Keratinocyte (primary cell): ENCODE data around the gene ATMIN. TPM values are rescaled to one million over a fixed set of nuclear protein-coding genes. Genes with fewer than 3 reads are reported as not detected.

Experiments used
- DNase-seq: peaks from one replicate; pipeline ENCODE4 v3.0.0-alpha.2; 2011; ENCODE audit warnings: low read depth, missing footprints, low spot score
- FAIRE-seq: peaks from 2 replicates; lab custom pipeline; 2011; peaks lifted over from hg19 to GRCh38; lab: Jason Lieb, UNC
- H2AFZ ChIP-seq: 2 replicates; pipeline ENCODE4 v1.6.0; 2012; ENCODE audit warnings: low read length, control low read depth, inconsistent platforms; ENCODE audit not compliant: control insufficient read depth
- H3K27ac ChIP-seq: 2 replicates; pipeline ENCODE4 v1.5.1; 2011; ENCODE audit warnings: low read length; ENCODE audit not compliant: control insufficient read depth, insufficient read depth
- H3K27me3 ChIP-seq: 3 replicates; pipeline ENCODE4 v1.6.0; 2011; ENCODE audit warnings: low read length; ENCODE audit not compliant: control insufficient read depth, insufficient read depth; ENCODE audit errors: extremely low read depth
- H3K36me3 ChIP-seq, 2 experiments: 2 replicates in 1 of 2; 3 replicates in 1 of 2; pipeline ENCODE4 v1.5.1; 2011; ENCODE audit warnings: low read length in 2 of 2, mild to moderate bottlenecking in 1 of 2; ENCODE audit not compliant: control insufficient read depth in 2 of 2, insufficient read depth in 2 of 2; ENCODE audit errors: extremely low read depth in 1 of 2
- H3K4me1 ChIP-seq: 3 replicates; pipeline ENCODE4 v1.5.1; 2011; ENCODE audit warnings: low read length; ENCODE audit not compliant: control insufficient read depth, insufficient read depth; ENCODE audit errors: extremely low read depth
- H3K4me2 ChIP-seq: 3 replicates; pipeline ENCODE4 v1.6.0; 2011; ENCODE audit warnings: low read depth, low read length; ENCODE audit not compliant: control insufficient read depth, insufficient read depth; ENCODE audit errors: extremely low read depth
- H3K4me3 ChIP-seq, 3 experiments: fragments of 200-600 bp in 1 of 3; sonication (generic) in 1 of 3; 2 replicates in 2 of 3; 3 replicates in 1 of 3; pipeline ENCODE4 v1.5.1; 2011 to 2016; ENCODE audit warnings: low read length in 3 of 3, mild to moderate bottlenecking in 3 of 3, control low read depth in 2 of 3, inconsistent platforms in 1 of 3, low read depth in 1 of 3, mixed read lengths in 1 of 3, mixed run types in 1 of 3, moderate library complexity in 1 of 3; ENCODE audit not compliant: control insufficient read depth in 2 of 3, insufficient read depth in 2 of 3; ENCODE audit errors: extremely low read depth in 1 of 3
- H3K79me2 ChIP-seq: 2 replicates; pipeline ENCODE4 v1.6.0; 2012; ENCODE audit warnings: low read length; ENCODE audit not compliant: control insufficient read depth, insufficient read depth
- H3K9ac ChIP-seq: 3 replicates; pipeline ENCODE4 v1.6.0; 2011; ENCODE audit warnings: low read length; ENCODE audit not compliant: control insufficient read depth, insufficient read depth; ENCODE audit errors: extremely low read depth
- H3K9me1 ChIP-seq: 3 replicates; pipeline ENCODE4 v1.6.0; 2011; ENCODE audit warnings: low read length; ENCODE audit not compliant: control insufficient read depth, insufficient read depth; ENCODE audit errors: extremely low read depth
- H3K9me3 ChIP-seq: 2 replicates; pipeline ENCODE4 v1.5.1; 2012; ENCODE audit warnings: low read depth, low read length; ENCODE audit not compliant: control insufficient read depth
- H4K20me1 ChIP-seq: 3 replicates; pipeline ENCODE4 v1.6.0; 2011; ENCODE audit warnings: low read length; ENCODE audit not compliant: control insufficient read depth, insufficient read depth; ENCODE audit errors: extremely low read depth
- EZH2 ChIP-seq: IDR thresholded peaks from one replicate; pipeline ENCODE4 v1.6.1; 2012; ENCODE audit warnings: inconsistent platforms, mild to moderate bottlenecking, low read length, moderate library complexity
- dilution Hi-C: fragments of 300-500 bp; cut with MboI; formaldehyde crosslinking; loops from one replicate; pipeline ENCODE4 v1.7.0; 2020; ENCODE audit warnings: low sequenced_read_pairs; ENCODE audit not compliant: extremely low pct_ligation_motif_present
- polyA plus RNA-seq, 5 experiments: library from polyadenylated mRNA; depleted of rRNA in 3 of 5; stranded (reverse) in 3 of 5; stranded (forward) in 1 of 5; unstranded in 1 of 5; fragments of >200 nt; gene quantifications; 1 replicate in 1 of 5; 2 replicates in 3 of 5; 3 replicates in 1 of 5; pipeline versions ENCODE4 v1.2.1 to v1.2.3, GENCODE V29; 2011 to 2012; ENCODE audit warnings: missing spikeins in 2 of 5, low read depth in 1 of 5, low replicate concordance in 1 of 5
- TF ChIP-seq, protein P1 (sequence below), 3 experiments: IDR thresholded peaks in 1 of 3; conservative IDR thresholded peaks in 1 of 3; optimal IDR thresholded peaks in 1 of 3; 2 replicates in 2 of 3; 3 replicates in 1 of 3; pipeline versions ENCODE3 to v1.5.1; 2011; ENCODE audit warnings: low read length in 3 of 3, mild to moderate bottlenecking in 3 of 3, moderate library complexity in 2 of 3, control low read depth in 1 of 3, inconsistent platforms in 1 of 3; ENCODE audit not compliant: insufficient read depth in 2 of 3; ENCODE audit errors: extremely low read depth in 1 of 3

ATMIN gene
- polyA plus RNA-seq, 1 donor (not counting 4 experiments of a cell fraction or from before 2014, with no cell fraction given) = 31.2 TPM

DNA sequence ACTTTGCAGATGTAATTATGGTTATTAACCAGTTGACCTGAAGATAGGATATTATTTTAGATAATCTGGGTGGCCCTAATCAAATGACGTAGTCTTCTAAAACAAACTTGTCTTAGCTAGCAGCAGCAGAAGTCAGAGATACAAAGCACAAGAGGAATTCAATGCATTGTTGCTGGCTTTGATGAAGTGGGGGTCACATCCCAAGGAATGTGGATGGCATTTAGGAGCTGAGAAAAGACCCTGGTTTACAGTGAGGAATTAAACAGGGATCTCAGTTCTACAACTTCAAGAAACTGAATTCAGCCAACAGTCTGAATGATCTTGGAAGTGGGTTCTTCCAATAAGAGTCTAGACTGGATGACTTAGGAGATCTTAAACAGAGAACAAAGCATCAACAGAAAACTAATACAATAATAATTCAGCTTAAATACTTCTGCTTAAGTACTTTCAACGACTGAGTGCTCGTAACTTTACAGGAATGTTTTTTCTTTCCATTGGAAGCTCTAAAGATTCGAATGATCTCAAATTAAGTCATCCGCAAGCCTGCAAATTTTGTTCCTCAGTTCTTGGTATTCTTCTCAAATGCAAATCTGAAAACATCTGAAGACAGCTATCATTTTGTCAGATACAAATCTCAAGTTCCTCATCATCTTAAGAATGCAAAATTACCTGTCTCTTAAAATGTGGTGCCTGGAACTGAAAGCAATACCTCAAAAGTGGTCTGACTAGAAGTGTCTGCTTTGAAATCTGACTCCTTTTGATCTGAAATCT is 38.1 kb downstream of the ATMIN start:
- Histone ChIP-seq H3K9me1 (no peaks in the 10 kb centered on the region), H2AFZ (no peak overlapping the region), H3K4me2 (no peak overlapping the region), H4K20me1 (no peaks in the 10 kb centered on the region), H3K27ac (no peak overlapping the region), H3K27me3 (no peaks in the 10 kb centered on the region), H3K4me3 (no peak overlapping the region), H3K9ac (no peak overlapping the region), H3K9me3 (no peaks in the 10 kb centered on the region), H3K4me1 (peaks cover 15% of the 10 kb centered on the region), H3K36me3 (no peaks in the 10 kb centered on the region), H3K79me2 (no peaks in the 10 kb centered on the region)
- dilution Hi-C loops = no loop called here
- FAIRE-seq (no peak), DNase-seq (no peak)
- TF ChIP-seq, protein P1, sequence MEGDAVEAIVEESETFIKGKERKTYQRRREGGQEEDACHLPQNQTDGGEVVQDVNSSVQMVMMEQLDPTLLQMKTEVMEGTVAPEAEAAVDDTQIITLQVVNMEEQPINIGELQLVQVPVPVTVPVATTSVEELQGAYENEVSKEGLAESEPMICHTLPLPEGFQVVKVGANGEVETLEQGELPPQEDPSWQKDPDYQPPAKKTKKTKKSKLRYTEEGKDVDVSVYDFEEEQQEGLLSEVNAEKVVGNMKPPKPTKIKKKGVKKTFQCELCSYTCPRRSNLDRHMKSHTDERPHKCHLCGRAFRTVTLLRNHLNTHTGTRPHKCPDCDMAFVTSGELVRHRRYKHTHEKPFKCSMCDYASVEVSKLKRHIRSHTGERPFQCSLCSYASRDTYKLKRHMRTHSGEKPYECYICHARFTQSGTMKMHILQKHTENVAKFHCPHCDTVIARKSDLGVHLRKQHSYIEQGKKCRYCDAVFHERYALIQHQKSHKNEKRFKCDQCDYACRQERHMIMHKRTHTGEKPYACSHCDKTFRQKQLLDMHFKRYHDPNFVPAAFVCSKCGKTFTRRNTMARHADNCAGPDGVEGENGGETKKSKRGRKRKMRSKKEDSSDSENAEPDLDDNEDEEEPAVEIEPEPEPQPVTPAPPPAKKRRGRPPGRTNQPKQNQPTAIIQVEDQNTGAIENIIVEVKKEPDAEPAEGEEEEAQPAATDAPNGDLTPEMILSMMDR (optimal IDR thresholded peaks at IDR 0.05 in 1 of 3, IDR thresholded peaks at IDR 0.05 in 1 of 3, conservative IDR thresholded peaks at IDR 0.05 in 1 of 3; ENCODE audit: extremely low read depth in 1 of 3, insufficient read depth in 2 of 3, low read length in 3 of 3) = no peak
- no peak for TF ChIP-seq EZH2

- peak overlapping the region; percentile 60 to 95 (median 85) for H3K4me3 ChIP-seq
- H3K79me2 ChIP-seq = no peaks in the 10 kb centered on the region
- no peaks in the 10 kb centered on the region for H3K27me3 ChIP-seq
- FAIRE-seq (peak; percentile 44), DNase-seq (peak; percentile 35)
- dilution Hi-C loops = no loop called here
- peaks cover 14% of the 10 kb centered on the region for H3K4me1 ChIP-seq
- no peaks in the 10 kb centered on the region for H3K36me3 ChIP-seq
- no peaks in the 10 kb centered on the region for H3K9me3 ChIP-seq
- peak overlapping the region; percentile 88 for H2AFZ ChIP-seq
- no peaks in the 10 kb centered on the region for H4K20me1 ChIP-seq
- TF ChIP-seq, protein P1 (optimal IDR thresholded peaks at IDR 0.05 in 1 of 3, IDR thresholded peaks at IDR 0.05 in 1 of 3, conservative IDR thresholded peaks at IDR 0.05 in 1 of 3; ENCODE audit: extremely low read depth in 1 of 3, insufficient read depth in 2 of 3, low read length in 3 of 3) = no peak
- TF ChIP-seq EZH2 = no peak
- H3K27ac ChIP-seq = peak overlapping the region; percentile 90
- H3K9me1 ChIP-seq = no peaks in the 10 kb centered on the region
- H3K9ac ChIP-seq = peak overlapping the region; percentile 90
- peak overlapping the region; percentile 96 for H3K4me2 ChIP-seq
Measured at GRCh38 chr16:81076566-81077075, 41.0 kb downstream of the ATMIN start.
